OCI-LY3 (cell line): Measurements from ENCODE around the gene FAM13A.

Experiments used
- H2AFZ ChIP-seq: fragments of 200-600, 300-600 bp; shearing (Covaris generic); 2 replicates; pipeline ENCODE4 v1.6.0; 2014; ENCODE audit warnings: antibody characterized with exemption, low read depth, low read length
- H3K27ac ChIP-seq: fragments of 200-600, 300-600 bp; sonication (generic); 2 replicates; pipeline ENCODE4 v1.5.1; 2014; ENCODE audit warnings: mild to moderate bottlenecking, low read length, moderate library complexity, mixed read lengths
- H3K27me3 ChIP-seq: fragments of 200-600, 300-600 bp; sonication (generic); 2 replicates; pipeline ENCODE4 v1.6.1; 2014; ENCODE audit warnings: low read depth, low read length, mixed read lengths
- H3K36me3 ChIP-seq: fragments of 200-600, 300-600 bp; sonication (generic); replicated peaks from 2 replicates; pipeline ENCODE3; 2014; ENCODE audit warnings: low read depth, low read length, mixed read lengths
- H3K4me1 ChIP-seq: fragments of 300-600, 200-600 bp; sonication (generic); 2 replicates; pipeline ENCODE4 v1.6.1; 2014; ENCODE audit warnings: low read length, mixed read lengths
- H3K4me2 ChIP-seq: fragments of 200-600, 300-600 bp; sonication (generic); 2 replicates; pipeline ENCODE4 v1.6.1; 2014; ENCODE audit warnings: low read length, mixed read lengths
- H3K4me3 ChIP-seq: fragments of 300-600, 200-600 bp; sonication (generic); 2 replicates; pipeline ENCODE4 v1.5.1; 2014; ENCODE audit warnings: antibody characterized with exemption, mild to moderate bottlenecking, low read length, moderate library complexity
- H3K79me2 ChIP-seq: fragments of 300-600, 200-600 bp; shearing (Covaris generic); 2 replicates; pipeline ENCODE4 v1.6.1; 2014; ENCODE audit warnings: mild to moderate bottlenecking, low read length, mixed read lengths
- H3K9ac ChIP-seq: fragments of 300-600, 200-600 bp; shearing (Covaris generic); 2 replicates; pipeline ENCODE4 v1.6.0; 2014; ENCODE audit warnings: mild to moderate bottlenecking, low read length, moderate library complexity
- H3K9me3 ChIP-seq: fragments of 200-600, 300-600 bp; shearing (Covaris generic); 2 replicates; pipeline ENCODE4 v1.6.1; 2014; ENCODE audit warnings: low read length, mixed read lengths; ENCODE audit not compliant: insufficient read depth
- H4K20me1 ChIP-seq: fragments of 200-600, 300-600 bp; sonication (generic); 2 replicates; pipeline ENCODE4 v1.6.1; 2016; ENCODE audit warnings: low read length, mixed read lengths; ENCODE audit not compliant: insufficient read depth
- EZH2phosphoT487 ChIP-seq: fragments of 200-600 bp; shearing (Covaris generic); IDR thresholded peaks from 2 replicates; pipeline ENCODE4 v1.6.1; 2018; ENCODE audit warnings: antibody characterized with exemption, mixed run types, low read depth
- TF ChIP-seq, protein P1 (sequence below): fragments of 200-600, 300-600 bp; sonication (generic); IDR thresholded peaks from 2 replicates; pipeline ENCODE4 v1.5.1; 2014; ENCODE audit warnings: antibody characterized with exemption, low read length, low read depth

The FAM13A gene

DNA sequence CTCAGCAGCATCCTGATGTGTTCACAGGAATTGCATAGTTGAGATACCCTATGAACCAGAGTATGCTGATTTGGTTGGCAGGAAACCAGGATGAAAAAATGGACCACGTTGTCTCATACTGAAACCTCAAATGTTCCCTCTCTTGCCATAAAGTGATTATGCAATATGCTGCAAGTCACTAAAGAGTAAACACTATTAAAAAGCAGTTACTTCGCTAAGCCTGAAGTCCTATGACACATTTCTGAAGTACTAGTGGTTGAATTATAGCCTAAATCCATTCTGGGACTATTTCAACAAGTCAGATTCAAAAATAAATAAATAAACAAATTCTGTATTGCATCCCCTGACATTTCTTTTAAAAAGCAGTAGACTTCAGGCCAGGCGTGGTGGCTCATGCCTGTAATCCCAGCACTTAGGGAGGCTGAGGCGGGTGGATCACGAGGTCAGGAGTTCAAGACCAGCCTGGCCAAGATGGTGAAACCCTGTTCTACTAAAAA lies 253.3 kb downstream of the FAM13A start:
- TF ChIP-seq, protein P1, sequence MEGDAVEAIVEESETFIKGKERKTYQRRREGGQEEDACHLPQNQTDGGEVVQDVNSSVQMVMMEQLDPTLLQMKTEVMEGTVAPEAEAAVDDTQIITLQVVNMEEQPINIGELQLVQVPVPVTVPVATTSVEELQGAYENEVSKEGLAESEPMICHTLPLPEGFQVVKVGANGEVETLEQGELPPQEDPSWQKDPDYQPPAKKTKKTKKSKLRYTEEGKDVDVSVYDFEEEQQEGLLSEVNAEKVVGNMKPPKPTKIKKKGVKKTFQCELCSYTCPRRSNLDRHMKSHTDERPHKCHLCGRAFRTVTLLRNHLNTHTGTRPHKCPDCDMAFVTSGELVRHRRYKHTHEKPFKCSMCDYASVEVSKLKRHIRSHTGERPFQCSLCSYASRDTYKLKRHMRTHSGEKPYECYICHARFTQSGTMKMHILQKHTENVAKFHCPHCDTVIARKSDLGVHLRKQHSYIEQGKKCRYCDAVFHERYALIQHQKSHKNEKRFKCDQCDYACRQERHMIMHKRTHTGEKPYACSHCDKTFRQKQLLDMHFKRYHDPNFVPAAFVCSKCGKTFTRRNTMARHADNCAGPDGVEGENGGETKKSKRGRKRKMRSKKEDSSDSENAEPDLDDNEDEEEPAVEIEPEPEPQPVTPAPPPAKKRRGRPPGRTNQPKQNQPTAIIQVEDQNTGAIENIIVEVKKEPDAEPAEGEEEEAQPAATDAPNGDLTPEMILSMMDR: no peak
- TF ChIP-seq EZH2phosphoT487: no peak
- Histone ChIP-seq H3K36me3 (no peaks in the 10 kb centered on the region), H3K79me2 (no peaks in the 10 kb centered on the region), H2AFZ (no peak overlapping the region), H3K4me1 (peaks cover 59% of the 10 kb centered on the region), H4K20me1 (peaks cover 12% of the 10 kb centered on the region; the same call in 1 of the 2 replicates), H3K4me3 (no peak overlapping the region), H3K27ac (no peak overlapping the region), H3K9ac (no peak overlapping the region), H3K9me3 (no peaks in the 10 kb centered on the region), H3K4me2 (peak overlapping the region; percentile 36; the same call in 1 of the 2 replicates), H3K27me3 (peaks cover 22% of the 10 kb centered on the region)

- Histone ChIP-seq H3K27ac (no peak overlapping the region), H3K4me3 (no peak overlapping the region), H3K36me3 (no peaks in the 10 kb centered on the region), H2AFZ (no peak overlapping the region), H3K9ac (no peak overlapping the region), H3K9me3 (no peaks in the 10 kb centered on the region), H3K79me2 (no peaks in the 10 kb centered on the region), H3K4me2 (peak overlapping the region; percentile 36), H4K20me1 (peaks cover 12% of the 10 kb centered on the region; the same call in 1 of the 2 replicates), H3K27me3 (peaks cover 32% of the 10 kb centered on the region), H3K4me1 (peaks cover 59% of the 10 kb centered on the region)
- no peak for TF ChIP-seq EZH2phosphoT487
- TF ChIP-seq, protein P1: no peak
Observed at GRCh38 chr4:88802585-88803286, 254.2 kb downstream of the FAM13A start.

DNA sequence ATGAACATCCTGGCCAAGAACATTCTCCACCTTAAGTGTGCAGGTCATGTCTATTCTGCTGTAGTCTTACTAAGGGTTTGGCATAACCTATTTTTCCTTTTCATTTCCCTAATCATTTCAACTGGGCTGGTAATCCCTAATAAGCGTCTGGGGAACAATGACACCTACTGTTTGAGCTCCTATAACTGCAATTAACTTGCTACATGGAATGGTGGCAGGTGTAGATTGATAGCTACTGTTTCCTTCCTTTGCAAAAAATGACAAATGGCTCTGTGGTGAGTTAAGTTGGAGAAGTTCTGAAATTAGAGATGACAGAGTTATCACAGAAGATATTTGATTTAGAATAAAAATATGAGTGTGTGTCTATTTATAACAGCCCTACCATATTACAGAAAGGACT lies 254.8 kb downstream of the FAM13A start:
- no peak for TF ChIP-seq EZH2phosphoT487
- TF ChIP-seq, protein P1: peak; percentile 50
- Histone ChIP-seq H4K20me1 (peaks cover 12% of the 10 kb centered on the region; the same call in 1 of the 2 replicates), H3K79me2 (no peaks in the 10 kb centered on the region), H3K4me3 (no peak overlapping the region), H3K4me2 (no peak overlapping the region), H3K9ac (no peak overlapping the region), H3K4me1 (peaks cover 59% of the 10 kb centered on the region), H3K36me3 (no peaks in the 10 kb centered on the region), H2AFZ (no peak overlapping the region), H3K27ac (no peak overlapping the region), H3K9me3 (0 out of 2 replicates have a peak, but pooled peaks cover under 1% of the 10 kb centered on the region), H3K27me3 (peaks cover 36% of the 10 kb centered on the region)

DNA sequence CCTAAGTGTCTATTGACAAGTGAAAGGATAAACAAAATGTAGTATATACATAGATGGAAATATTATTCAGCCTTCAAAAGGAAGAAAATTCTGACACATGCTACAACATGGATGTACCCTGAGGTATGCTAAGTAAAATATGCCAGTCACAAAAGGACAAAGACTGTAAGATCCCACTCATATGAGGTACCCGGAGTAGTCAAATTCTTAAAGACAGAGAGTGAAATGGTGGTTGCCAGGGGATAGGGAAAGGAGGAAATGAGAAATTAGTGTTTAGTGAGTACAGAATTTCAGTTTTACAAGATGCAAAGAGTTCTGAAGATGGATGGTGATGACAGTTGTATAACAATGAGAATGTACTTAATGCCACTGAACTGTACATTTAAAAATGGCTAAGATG lies 257.1 kb downstream of the FAM13A start:
- peaks cover 6% of the 10 kb centered on the region; the same call in 1 of the 2 replicates for H3K9me3 ChIP-seq
- peaks cover 12% of the 10 kb centered on the region; the same call in 1 of the 2 replicates for H4K20me1 ChIP-seq
- peaks cover 54% of the 10 kb centered on the region for H3K4me1 ChIP-seq
- no peaks in the 10 kb centered on the region for H3K36me3 ChIP-seq
- H3K27ac ChIP-seq: no peak overlapping the region
- H2AFZ ChIP-seq: no peak overlapping the region
- H3K79me2 ChIP-seq: no peaks in the 10 kb centered on the region
- TF ChIP-seq EZH2phosphoT487: no peak
- TF ChIP-seq, protein P1: no peak
- H3K9ac ChIP-seq: no peak overlapping the region
- peaks cover 31% of the 10 kb centered on the region for H3K27me3 ChIP-seq
- H3K4me2 ChIP-seq: peak overlapping the region; percentile 47
- H3K4me3 ChIP-seq: peak overlapping the region; percentile 20; the same call in 1 of the 2 replicates
